Hepatocyte (in vitro differentiated cells): ENCODE measurements around the gene KMT2A. TPM values are rescaled to one million over a fixed set of nuclear protein-coding genes. Genes with fewer than 3 reads are reported as not detected.
"Not testable (repeated sequence)": the region's sequence is repeated elsewhere in the genome, so short reads cannot be mapped to it uniquely, and the experiment has no call there.

ENCODE experiments used
- DNase-seq: peaks from one replicate; pipeline ENCODE4 v3.0.0-alpha.2; 2016; ENCODE audit warnings: low spot score
- H2AFZ ChIP-seq: fragments of 200-600 bp; sonication (generic); 2 replicates; pipeline ENCODE4 v1.6.0; 2016; ENCODE audit warnings: antibody characterized with exemption, mild to moderate bottlenecking
- H3K27ac ChIP-seq: fragments of 200-600 bp; sonication (generic); 2 replicates; pipeline ENCODE4 v1.5.1; 2016; ENCODE audit warnings: mild to moderate bottlenecking
- H3K27me3 ChIP-seq: fragments of 200-600 bp; sonication (generic); 2 replicates; pipeline ENCODE4 v1.6.1; 2016
- H3K36me3 ChIP-seq: fragments of 200-600 bp; sonication (generic); replicated peaks from 2 replicates; pipeline ENCODE4 v1.5.1; 2016; ENCODE audit warnings: low read depth; ENCODE audit not compliant: insufficient read depth
- H3K4me1 ChIP-seq: fragments of 200-600 bp; sonication (generic); 2 replicates; pipeline ENCODE4 v1.5.1; 2016; ENCODE audit warnings: mild to moderate bottlenecking, moderate library complexity; ENCODE audit not compliant: insufficient read depth
- H3K4me2 ChIP-seq: fragments of 200-600 bp; sonication (generic); 2 replicates; pipeline ENCODE4 v1.6.0; 2016
- H3K4me3 ChIP-seq: fragments of 200-600 bp; sonication (generic); 2 replicates; pipeline ENCODE4 v1.5.1; 2016; ENCODE audit warnings: mild to moderate bottlenecking
- H3K79me2 ChIP-seq: fragments of 200-600 bp; sonication (generic); 2 replicates; pipeline ENCODE4 v1.6.0; 2017; ENCODE audit warnings: mild to moderate bottlenecking
- H3K9me2 ChIP-seq: fragments of 200-600 bp; sonication (generic); replicated peaks from 2 replicates; pipeline ENCODE4 v1.6.0; 2017; ENCODE audit warnings: mild to moderate bottlenecking; ENCODE audit not compliant: insufficient read depth
- H3K9me3 ChIP-seq: fragments of 200-600 bp; sonication (generic); 2 replicates; pipeline ENCODE4 v1.5.1; 2016; ENCODE audit warnings: low read depth, mild to moderate bottlenecking
- H4K20me1 ChIP-seq: fragments of 200-600 bp; sonication (generic); 2 replicates; pipeline ENCODE4 v1.6.0; 2016; ENCODE audit warnings: mild to moderate bottlenecking; ENCODE audit not compliant: insufficient read depth, poor library complexity, severe bottlenecking
- CTCF ChIP-seq: fragments of 200-600 bp; sonication (generic); IDR thresholded peaks from 2 replicates; pipeline ENCODE4 v1.5.1; 2016; ENCODE audit warnings: antibody characterized with exemption, mild to moderate bottlenecking; ENCODE audit not compliant: poor library complexity
- EZH2 ChIP-seq: fragments of 200-600 bp; sonication (generic); IDR thresholded peaks from 2 replicates; pipeline ENCODE4 v1.6.1; 2016; ENCODE audit warnings: antibody characterized with exemption, mild to moderate bottlenecking, borderline replicate concordance
- EZH2phosphoT487 ChIP-seq: fragments of 200-600 bp; sonication (generic); IDR thresholded peaks from one replicate; pipeline ENCODE4 v1.6.1; 2018; ENCODE audit warnings: antibody characterized with exemption, mild to moderate bottlenecking, low read depth, moderate library complexity; ENCODE audit not compliant: unreplicated experiment, severe bottlenecking
- WGBS: methylation state at CpG from one replicate; pipeline ENCODE4 v1.1.6; 2016; ENCODE audit warnings: low lambda C conversion rate; ENCODE audit errors: missing lambda C conversion rate; 5-methylcytosine and 5-hydroxymethylcytosine counted together
- polyA plus RNA-seq: library from polyadenylated mRNA; unstranded; fragments of >200 nt; fragmentation: Nextera tagmentation; extraction: Ambion mirVana; gene quantifications from 2 replicates; pipeline ENCODE4 v1.2.1, GENCODE V29; 2016
- total RNA-seq: library from RNA; depleted of rRNA; stranded (reverse); fragments of >200 nt; gene quantifications from 2 replicates; pipeline ENCODE4 v1.2.3, GENCODE V29; 2014

The KMT2A gene
- total and polyA plus RNA-seq, 2 experiments from 2014 or later: 23.0 to 29.1 TPM

- Histone ChIP-seq H3K9me3 (no peaks in the 10 kb centered on the region), H3K4me1 (peaks cover 7% of the 10 kb centered on the region), H3K4me3 (no peak overlapping the region), H2AFZ (no peak overlapping the region), H3K9me2 (no peaks in the 10 kb centered on the region), H4K20me1 (no peaks in the 10 kb centered on the region), H3K79me2 (peaks cover 4% of the 10 kb centered on the region), H3K27me3 (no peaks in the 10 kb centered on the region), H3K27ac (no peak overlapping the region), H3K36me3 (no peaks in the 10 kb centered on the region), H3K4me2 (no peak overlapping the region)
- WGBS: 95% methylated on average over 4 of the region's 4 CpGs
- no peak for TF ChIP-seq EZH2
- TF ChIP-seq CTCF: no peak
- TF ChIP-seq EZH2phosphoT487: no peak
- DNase-seq: no peak
Observed at GRCh38 chr11:118560806-118561205, 124.5 kb downstream of the KMT2A start.

GRCh38 chr11:118565051-118565450, 128.8 kb downstream of the KMT2A start:
- Histone ChIP-seq H3K4me1 (peaks cover 7% of the 10 kb centered on the region), H3K79me2 (peaks cover 4% of the 10 kb centered on the region), H3K27me3 (no peaks in the 10 kb centered on the region), H3K27ac (no peak overlapping the region), H3K4me2 (peak overlapping the region; percentile 83), H3K4me3 (no peak overlapping the region), H3K36me3 (no peaks in the 10 kb centered on the region), H2AFZ (no peak overlapping the region), H3K9me2 (no peaks in the 10 kb centered on the region), H4K20me1 (no peaks in the 10 kb centered on the region), H3K9me3 (no peaks in the 10 kb centered on the region)
- WGBS: 88% methylated on average over 5 of the region's 5 CpGs
- DNase-seq: no peak
- TF ChIP-seq EZH2phosphoT487 (no peak), CTCF (no peak), EZH2 (no peak)

- no peak for DNase-seq
- Histone ChIP-seq H3K36me3 (no peaks in the 10 kb centered on the region), H3K4me1 (peaks cover 11% of the 10 kb centered on the region), H3K4me2 (no peak overlapping the region), H3K9me2 (no peaks in the 10 kb centered on the region), H3K27ac (no peak overlapping the region), H4K20me1 (peaks cover 15% of the 10 kb centered on the region), H3K79me2 (peaks cover 41% of the 10 kb centered on the region), H3K4me3 (no peak overlapping the region), H2AFZ (no peak overlapping the region), H3K27me3 (no peaks in the 10 kb centered on the region), H3K9me3 (no peaks in the 10 kb centered on the region)
- TF ChIP-seq CTCF (no peak), EZH2 (no peak)
- WGBS: 79% methylated on average over 2 of the region's 2 CpGs
Observed at GRCh38 chr11:118569670-118570069, 133.4 kb downstream of the KMT2A start.

- DNase-seq: no peak
- Histone ChIP-seq H3K9me3 (no peaks in the 10 kb centered on the region), H3K36me3 (no peaks in the 10 kb centered on the region), H3K27ac (no peak overlapping the region), H4K20me1 (peaks cover 26% of the 10 kb centered on the region), H3K27me3 (no peaks in the 10 kb centered on the region), H3K4me1 (peaks cover 13% of the 10 kb centered on the region), H3K4me2 (no peak overlapping the region), H3K79me2 (peaks cover 48% of the 10 kb centered on the region), H2AFZ (peak overlapping the region; percentile 58), H3K9me2 (no peaks in the 10 kb centered on the region), H3K4me3 (no peak overlapping the region)
- WGBS: 100% methylated on average over 1 of the region's 1 CpG
- TF ChIP-seq CTCF (no peak), EZH2 (no peak), EZH2phosphoT487 (no peak)
Observed at GRCh38 chr11:118570787-118571186, 134.5 kb downstream of the KMT2A start.

GRCh38 chr11:118571701-118572060, 135.4 kb downstream of the KMT2A start:
- peaks cover 13% of the 10 kb centered on the region for H3K4me1 ChIP-seq
- not testable (repeated sequence) for H3K9me3 ChIP-seq, H3K9me2 ChIP-seq, H3K36me3 ChIP-seq, H3K27me3 ChIP-seq
- peaks cover 57% of the 10 kb centered on the region for H3K79me2 ChIP-seq
- peak; percentile 26 for DNase-seq
- H2AFZ ChIP-seq: peak overlapping the region; percentile 58
- 9% methylated on average over 14 of the region's 15 CpGs for WGBS
- H3K4me2 ChIP-seq: peak overlapping the region; percentile 86
- peak overlapping the region; percentile 99 for H3K4me3 ChIP-seq
- H4K20me1 ChIP-seq: peaks cover 35% of the 10 kb centered on the region
- peak overlapping the region; percentile 100 for H3K27ac ChIP-seq
